Liver (tissue), 9 donors: ENCODE measurements around the gene DNAJC27. TPM values are rescaled to one million over a fixed set of nuclear protein-coding genes. Genes with fewer than 3 reads are reported as not detected.
A peak's percentile ranks its signal among the peaks of the same experiment; 100 is the strongest.

ENCODE experiments used
- DNase-seq: peaks from one replicate; pipeline ENCODE4 v3.0.0-alpha.2; 2017; ENCODE audit warnings: low spot score
- H3K27ac ChIP-seq, 2 donors: one replicate each; pipeline ENCODE4 v1.7.0; 2013; ENCODE audit warnings: inconsistent platforms in 2 of 2, low read length in 2 of 2, control low read depth in 1 of 2, low read depth in 1 of 2, mild to moderate bottlenecking in 1 of 2
- H3K27me3 ChIP-seq, 4 donors: one replicate each; pipeline versions ENCODE4 v1.6.1 to v1.7.0; 2013; ENCODE audit warnings: low read length in 3 of 4, inconsistent platforms in 1 of 4, mild to moderate bottlenecking in 1 of 4, moderate library complexity in 1 of 4; ENCODE audit not compliant: control insufficient read depth in 4 of 4, insufficient read depth in 4 of 4
- H3K36me3 ChIP-seq, 4 donors: one replicate each; pipeline versions ENCODE4 v1.6.1 to v1.7.0; 2013; ENCODE audit warnings: low read length in 3 of 4, mild to moderate bottlenecking in 3 of 4, low read depth in 1 of 4, moderate library complexity in 1 of 4; ENCODE audit not compliant: control insufficient read depth in 4 of 4, insufficient read depth in 3 of 4
- H3K4me1 ChIP-seq, 4 donors: one replicate each; pipeline versions ENCODE4 v1.6.1 to v1.7.0; 2013; ENCODE audit warnings: low read length in 3 of 4, mild to moderate bottlenecking in 3 of 4, moderate library complexity in 1 of 4; ENCODE audit not compliant: control insufficient read depth in 4 of 4, insufficient read depth in 4 of 4
- H3K4me3 ChIP-seq, 3 donors: one replicate each; pipeline versions ENCODE4 v1.6.1 to v1.7.0; 2013; ENCODE audit warnings: low read length in 3 of 3, control low read depth in 1 of 3, low read depth in 1 of 3, mild to moderate bottlenecking in 1 of 3
- H3K9ac ChIP-seq, 2 donors: one replicate each; pipeline ENCODE4 v1.7.0; 2013; ENCODE audit warnings: low read length in 2 of 2, mild to moderate bottlenecking in 2 of 2, moderate library complexity in 2 of 2, control low read depth in 1 of 2, low read depth in 1 of 2
- H3K9me3 ChIP-seq, 4 donors: one replicate each; pipeline versions ENCODE4 v1.6.1 to v1.7.0; 2013; ENCODE audit warnings: low read length in 3 of 4; ENCODE audit not compliant: control insufficient read depth in 4 of 4
- HNF4G ChIP-seq: IDR thresholded peaks from 2 replicates; pipeline ENCODE4 v1.6.1; 2016; ENCODE audit warnings: antibody characterized with exemption
- NR2F2 ChIP-seq: IDR thresholded peaks from 2 replicates; pipeline ENCODE4 v1.6.1; 2016; ENCODE audit warnings: antibody characterized with exemption
- RXRA ChIP-seq, 2 donors: IDR thresholded peaks; 2 replicates each; pipeline ENCODE4 v1.6.1; 2017 to 2018; ENCODE audit warnings: antibody characterized with exemption in 2 of 2, mild to moderate bottlenecking in 1 of 2
- TAF1 ChIP-seq: conservative IDR thresholded peaks from 2 replicates; pipeline ENCODE4 v1.6.1; 2016; ENCODE audit warnings: antibody characterized with exemption, mild to moderate bottlenecking
- YY1 ChIP-seq: IDR thresholded peaks from 2 replicates; pipeline ENCODE4 v1.6.1; 2016; ENCODE audit warnings: antibody characterized with exemption, mild to moderate bottlenecking
- WGBS: extraction: QIAGEN DNeasy Blood & Tissue Kit; methylation state at CpG from one replicate; pipeline ENCODE4 v1.1.7; 2013; 5-methylcytosine and 5-hydroxymethylcytosine counted together
- polyA plus RNA-seq, 2 donors: library from polyadenylated mRNA; stranded (reverse) in 1 of 2; unstranded in 1 of 2; fragments of 200-250 nt in 1 of 2; fragments of >200 nt in 1 of 2; fragmentation: Nextera tagmentation in 1 of 2; extraction: Ambion mirVana in 1 of 2; gene quantifications; one replicate each; pipeline versions ENCODE4 v1.2.1 to v1.2.3, GENCODE V29; 2013 to 2015
- total RNA-seq, 2 donors: library from RNA; depleted of rRNA; stranded (reverse); fragments of >200 nt; gene quantifications; one replicate each; pipeline ENCODE4 v1.2.3, GENCODE V29; 2014
- TF ChIP-seq, protein P1 (sequence below): IDR thresholded peaks from 2 replicates; pipeline ENCODE4 v1.6.1; 2016; ENCODE audit warnings: antibody characterized with exemption, mild to moderate bottlenecking
- TF ChIP-seq, protein P2 (sequence below): fragments of 150-350 bp; IDR thresholded peaks from 2 replicates; pipeline ENCODE4 v1.5.1; 2017; ENCODE audit warnings: improper control_type of control experiment, low read depth, low read length; ENCODE audit not compliant: missing input control
- TF ChIP-seq, protein P3 (sequence below): IDR thresholded peaks from 2 replicates; pipeline ENCODE4 v1.6.1; 2016; ENCODE audit warnings: antibody characterized with exemption
- TF ChIP-seq, protein P4 (sequence below): IDR thresholded peaks from 2 replicates; pipeline ENCODE4 v1.6.1; 2016; ENCODE audit warnings: antibody characterized with exemption
- donor health status: healthy.
- donor health status: healthy.
- donor health status: healthy.
- donor health status: healthy.
- donor health status: healthy.

The DNAJC27 gene
- total and polyA plus RNA-seq, 4 donors: 0.95 to 5.1 (median 3.1) TPM

DNA sequence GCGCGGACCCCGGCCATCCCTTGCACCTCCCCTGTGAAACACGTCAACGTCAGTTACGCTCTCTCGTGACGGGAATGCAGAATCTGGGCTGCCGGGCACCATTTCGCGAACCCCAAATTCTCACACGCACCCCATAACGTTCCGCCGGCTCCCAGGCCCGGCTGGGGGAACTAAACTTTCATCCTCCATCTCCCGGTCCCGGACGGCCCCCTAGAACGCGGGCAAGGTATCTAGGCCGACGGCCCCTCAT is 544 bp downstream of the DNAJC27 start:
- H3K4me1 ChIP-seq: peaks cover 0 to 9% (median 0%) of the 10 kb centered on the region in 4 donors
- H3K36me3 ChIP-seq: peaks cover 0 to 4% (median 2%) of the 10 kb centered on the region in 4 donors
- no peak for DNase-seq
- peak overlapping the region; percentile 94 to 96 for H3K9ac ChIP-seq
- no peak for TF ChIP-seq HNF4G
- TF ChIP-seq NR2F2: no peak
- TF ChIP-seq, protein P1, sequence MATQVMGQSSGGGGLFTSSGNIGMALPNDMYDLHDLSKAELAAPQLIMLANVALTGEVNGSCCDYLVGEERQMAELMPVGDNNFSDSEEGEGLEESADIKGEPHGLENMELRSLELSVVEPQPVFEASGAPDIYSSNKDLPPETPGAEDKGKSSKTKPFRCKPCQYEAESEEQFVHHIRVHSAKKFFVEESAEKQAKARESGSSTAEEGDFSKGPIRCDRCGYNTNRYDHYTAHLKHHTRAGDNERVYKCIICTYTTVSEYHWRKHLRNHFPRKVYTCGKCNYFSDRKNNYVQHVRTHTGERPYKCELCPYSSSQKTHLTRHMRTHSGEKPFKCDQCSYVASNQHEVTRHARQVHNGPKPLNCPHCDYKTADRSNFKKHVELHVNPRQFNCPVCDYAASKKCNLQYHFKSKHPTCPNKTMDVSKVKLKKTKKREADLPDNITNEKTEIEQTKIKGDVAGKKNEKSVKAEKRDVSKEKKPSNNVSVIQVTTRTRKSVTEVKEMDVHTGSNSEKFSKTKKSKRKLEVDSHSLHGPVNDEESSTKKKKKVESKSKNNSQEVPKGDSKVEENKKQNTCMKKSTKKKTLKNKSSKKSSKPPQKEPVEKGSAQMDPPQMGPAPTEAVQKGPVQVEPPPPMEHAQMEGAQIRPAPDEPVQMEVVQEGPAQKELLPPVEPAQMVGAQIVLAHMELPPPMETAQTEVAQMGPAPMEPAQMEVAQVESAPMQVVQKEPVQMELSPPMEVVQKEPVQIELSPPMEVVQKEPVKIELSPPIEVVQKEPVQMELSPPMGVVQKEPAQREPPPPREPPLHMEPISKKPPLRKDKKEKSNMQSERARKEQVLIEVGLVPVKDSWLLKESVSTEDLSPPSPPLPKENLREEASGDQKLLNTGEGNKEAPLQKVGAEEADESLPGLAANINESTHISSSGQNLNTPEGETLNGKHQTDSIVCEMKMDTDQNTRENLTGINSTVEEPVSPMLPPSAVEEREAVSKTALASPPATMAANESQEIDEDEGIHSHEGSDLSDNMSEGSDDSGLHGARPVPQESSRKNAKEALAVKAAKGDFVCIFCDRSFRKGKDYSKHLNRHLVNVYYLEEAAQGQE: no peak
- TF ChIP-seq RXRA (IDR thresholded peaks at IDR 0.05): no peak
- no peak for TF ChIP-seq TAF1
- TF ChIP-seq, protein P2, sequence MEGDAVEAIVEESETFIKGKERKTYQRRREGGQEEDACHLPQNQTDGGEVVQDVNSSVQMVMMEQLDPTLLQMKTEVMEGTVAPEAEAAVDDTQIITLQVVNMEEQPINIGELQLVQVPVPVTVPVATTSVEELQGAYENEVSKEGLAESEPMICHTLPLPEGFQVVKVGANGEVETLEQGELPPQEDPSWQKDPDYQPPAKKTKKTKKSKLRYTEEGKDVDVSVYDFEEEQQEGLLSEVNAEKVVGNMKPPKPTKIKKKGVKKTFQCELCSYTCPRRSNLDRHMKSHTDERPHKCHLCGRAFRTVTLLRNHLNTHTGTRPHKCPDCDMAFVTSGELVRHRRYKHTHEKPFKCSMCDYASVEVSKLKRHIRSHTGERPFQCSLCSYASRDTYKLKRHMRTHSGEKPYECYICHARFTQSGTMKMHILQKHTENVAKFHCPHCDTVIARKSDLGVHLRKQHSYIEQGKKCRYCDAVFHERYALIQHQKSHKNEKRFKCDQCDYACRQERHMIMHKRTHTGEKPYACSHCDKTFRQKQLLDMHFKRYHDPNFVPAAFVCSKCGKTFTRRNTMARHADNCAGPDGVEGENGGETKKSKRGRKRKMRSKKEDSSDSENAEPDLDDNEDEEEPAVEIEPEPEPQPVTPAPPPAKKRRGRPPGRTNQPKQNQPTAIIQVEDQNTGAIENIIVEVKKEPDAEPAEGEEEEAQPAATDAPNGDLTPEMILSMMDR: no peak
- TF ChIP-seq, protein P3, sequence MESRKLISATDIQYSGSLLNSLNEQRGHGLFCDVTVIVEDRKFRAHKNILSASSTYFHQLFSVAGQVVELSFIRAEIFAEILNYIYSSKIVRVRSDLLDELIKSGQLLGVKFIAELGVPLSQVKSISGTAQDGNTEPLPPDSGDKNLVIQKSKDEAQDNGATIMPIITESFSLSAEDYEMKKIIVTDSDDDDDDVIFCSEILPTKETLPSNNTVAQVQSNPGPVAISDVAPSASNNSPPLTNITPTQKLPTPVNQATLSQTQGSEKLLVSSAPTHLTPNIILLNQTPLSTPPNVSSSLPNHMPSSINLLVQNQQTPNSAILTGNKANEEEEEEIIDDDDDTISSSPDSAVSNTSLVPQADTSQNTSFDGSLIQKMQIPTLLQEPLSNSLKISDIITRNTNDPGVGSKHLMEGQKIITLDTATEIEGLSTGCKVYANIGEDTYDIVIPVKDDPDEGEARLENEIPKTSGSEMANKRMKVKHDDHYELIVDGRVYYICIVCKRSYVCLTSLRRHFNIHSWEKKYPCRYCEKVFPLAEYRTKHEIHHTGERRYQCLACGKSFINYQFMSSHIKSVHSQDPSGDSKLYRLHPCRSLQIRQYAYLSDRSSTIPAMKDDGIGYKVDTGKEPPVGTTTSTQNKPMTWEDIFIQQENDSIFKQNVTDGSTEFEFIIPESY: no peak
- peak overlapping the region; percentile 76 to 94 (median 92) for H3K4me3 ChIP-seq
- H3K27me3 ChIP-seq: no peaks in the 10 kb centered on the region
- peak overlapping the region; percentile 93 to 96 for H3K27ac ChIP-seq
- H3K9me3 ChIP-seq: no peaks in the 10 kb centered on the region
- under 1% methylated on average over 23 of the region's 23 CpGs for WGBS

DNA sequence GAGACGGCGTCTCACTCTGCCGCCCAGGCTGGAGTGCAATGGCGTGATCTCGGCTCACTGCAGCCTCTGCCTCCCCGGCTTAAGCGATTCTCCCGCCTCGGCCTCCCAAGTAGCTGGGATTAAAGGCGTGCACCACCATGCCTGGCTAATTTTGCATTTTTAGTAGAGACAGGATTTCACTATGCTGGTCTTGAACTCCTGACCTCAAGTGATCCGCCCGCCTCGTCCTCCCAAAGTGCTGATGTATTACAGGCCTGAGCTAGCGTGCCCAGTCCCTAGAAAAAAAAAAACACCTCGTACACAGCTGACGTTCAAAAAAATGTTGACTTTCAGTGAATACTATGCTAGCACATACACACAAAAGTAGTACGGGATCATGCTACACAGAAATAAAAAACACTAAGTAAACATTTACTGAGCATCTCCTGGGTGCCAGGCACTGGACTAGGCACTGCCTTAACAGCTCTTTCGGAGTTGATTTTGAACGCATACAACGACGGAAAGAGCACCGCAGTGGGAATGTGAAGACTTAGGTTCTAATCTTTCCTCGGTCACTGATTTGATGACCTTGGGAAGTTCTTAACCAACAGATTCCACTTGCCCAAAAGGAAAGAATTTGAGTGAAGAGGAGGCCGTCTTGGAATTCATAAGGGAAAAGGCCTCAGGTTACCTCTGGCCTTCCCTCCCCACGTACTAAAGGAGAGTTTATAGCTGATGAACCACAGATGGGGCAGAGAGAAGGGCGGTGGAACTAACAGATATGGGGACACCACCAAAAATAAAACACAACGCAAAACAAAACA is 1.1 kb downstream of the DNAJC27 start:
- peak overlapping the region; percentile 94 to 96 for H3K9ac ChIP-seq
- H3K4me3 ChIP-seq: peak overlapping the region; percentile 76 to 94 (median 92)
- H3K9me3 ChIP-seq: no peaks in the 10 kb centered on the region
- H3K4me1 ChIP-seq: peaks cover 0 to 9% (median 0%) of the 10 kb centered on the region in 4 donors
- peaks cover 1 to 8% (median 3%) of the 10 kb centered on the region in 4 donors for H3K36me3 ChIP-seq
- DNase-seq: no peak
- peak overlapping the region; percentile 93 to 96 for H3K27ac ChIP-seq
- no peak for TF ChIP-seq YY1
- TF ChIP-seq, protein P4, sequence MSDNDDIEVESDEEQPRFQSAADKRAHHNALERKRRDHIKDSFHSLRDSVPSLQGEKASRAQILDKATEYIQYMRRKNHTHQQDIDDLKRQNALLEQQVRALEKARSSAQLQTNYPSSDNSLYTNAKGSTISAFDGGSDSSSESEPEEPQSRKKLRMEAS: no peak
- no peaks in the 10 kb centered on the region for H3K27me3 ChIP-seq
- 61% methylated on average over 27 of the region's 27 CpGs for WGBS
